GM12878 (cell line): ENCODE measurements around the gene OTC. TPM values are rescaled to one million over a fixed set of nuclear protein-coding genes. Genes with fewer than 3 reads are reported as not detected.

Source experiments
- ATAC-seq: fragments of 200-7000 bp; cut with Tn5 transposase; 3 replicates; pipeline ENCODE4 v1.9.1; 2020; ENCODE audit warnings: mild to moderate bottlenecking, moderate library complexity
- BruUV-seq: library from RNA; stranded (reverse); fragments of 400-500 nt; replicated peaks from 2 replicates; lab custom pipeline; 2021; lab: Mats Ljungman, UMichigan
- CTCF ChIA-PET: fragments of 300-600 bp; sonication (Branson Sonifier 250); formaldehyde crosslinking; extraction: SDS; loops from one replicate; lab custom pipeline; 2021; ENCODE audit warnings: inconsistent platforms; lab: Yijun Ruan, JAX
- POLR2A ChIA-PET: fragments of 350-600 bp; formaldehyde crosslinking; extraction: SDS; loops from one replicate; lab custom pipeline; 2021; ENCODE audit warnings: inconsistent platforms; lab: Charles Lee
- RAD21 ChIA-PET: fragments of 300-600 bp; sonication (Branson Sonifier 250); formaldehyde crosslinking; loops from one replicate; lab custom pipeline; 2023; ENCODE audit warnings: antibody characterized with exemption; ENCODE audit not compliant: unreplicated experiment; lab: Charles Lee
- SMC1A ChIA-PET: fragments of 300-600 bp; sonication (Branson Sonifier 250); formaldehyde crosslinking; loops from one replicate; lab custom pipeline; 2023; ENCODE audit not compliant: unreplicated experiment, uncharacterized antibody; lab: Charles Lee
- DNase-seq: peaks from one replicate; pipeline ENCODE4 v3.0.0-alpha.2; 2011; ENCODE audit warnings: low read depth, low spot score
- FAIRE-seq: peaks from 3 replicates; lab custom pipeline; 2011; peaks lifted over from hg19 to GRCh38; lab: Jason Lieb, UNC
- H2AFZ ChIP-seq: 2 replicates; pipeline ENCODE4 v1.6.0; 2011; ENCODE audit warnings: low read depth, low read length, control low read depth; ENCODE audit not compliant: control insufficient read depth
- H3K27ac ChIP-seq: 2 replicates; pipeline ENCODE4 v1.5.1; 2011; ENCODE audit warnings: control low read depth; ENCODE audit not compliant: control insufficient read depth, insufficient read depth
- H3K27me3 ChIP-seq, 2 experiments: replicated peaks in 1 of 2; 2 replicates each; pipeline versions ENCODE4 v1.6.0 to v1.6.1; 2011; ENCODE audit warnings: low read length in 1 of 2; ENCODE audit not compliant: control insufficient read depth in 2 of 2, insufficient read depth in 2 of 2
- H3K36me3 ChIP-seq, 2 experiments: 2 replicates each; pipeline ENCODE4 v1.5.1; 2011; ENCODE audit warnings: low read length in 1 of 2; ENCODE audit not compliant: control insufficient read depth in 2 of 2, insufficient read depth in 2 of 2
- H3K4me1 ChIP-seq: 2 replicates; pipeline ENCODE4 v1.6.1; 2011; ENCODE audit warnings: mild to moderate bottlenecking, low read length, moderate library complexity, mixed read lengths; ENCODE audit not compliant: control insufficient read depth, insufficient read depth
- H3K4me2 ChIP-seq: 2 replicates; pipeline ENCODE4 v1.6.0; 2011; ENCODE audit warnings: control low read depth; ENCODE audit not compliant: control insufficient read depth, insufficient read depth
- H3K4me3 ChIP-seq: fragments of 200-600 bp; sonication (generic); 2 replicates; pipeline ENCODE4 v1.5.1; 2016
- H3K79me2 ChIP-seq: 2 replicates; pipeline ENCODE4 v1.6.0; 2011; ENCODE audit warnings: low read length; ENCODE audit not compliant: control insufficient read depth, insufficient read depth
- H3K9ac ChIP-seq: 2 replicates; pipeline ENCODE4 v1.8.0; 2011; ENCODE audit warnings: low read length, control low read depth, mixed read lengths; ENCODE audit not compliant: control insufficient read depth, insufficient read depth
- H3K9me3 ChIP-seq: replicated peaks from 3 replicates; pipeline ENCODE4 v1.5.1; 2011; ENCODE audit warnings: mild to moderate bottlenecking, low read length; ENCODE audit not compliant: control insufficient read depth, insufficient read depth
- H4K20me1 ChIP-seq: 2 replicates; pipeline ENCODE4 v1.6.0; 2011; ENCODE audit not compliant: control insufficient read depth, insufficient read depth
- CREM ChIP-seq: IDR thresholded peaks from 2 replicates; pipeline ENCODE4 v1.6.1; 2014; ENCODE audit warnings: antibody characterized with exemption, low read depth
- FOS ChIP-seq: IDR thresholded peaks from 3 replicates; pipeline ENCODE4 v1.6.1; 2011; ENCODE audit warnings: borderline replicate concordance; ENCODE audit not compliant: insufficient read length; ENCODE audit errors: extremely low read depth
- FOXK2 ChIP-seq: fragments of 450-650 bp; IDR thresholded peaks from 2 replicates; pipeline ENCODE4 v1.6.1; 2017; ENCODE audit warnings: mild to moderate bottlenecking, moderate library complexity
- KLF5 ChIP-seq: fragments of 450-650 bp; IDR thresholded peaks from 2 replicates; pipeline ENCODE4 v1.6.1; 2014; ENCODE audit warnings: mild to moderate bottlenecking; ENCODE audit not compliant: partially characterized antibody
- MEF2B ChIP-seq: fragments of 450-650 bp; IDR thresholded peaks from 2 replicates; pipeline ENCODE4 v1.6.1; 2018; ENCODE audit warnings: mild to moderate bottlenecking, moderate library complexity; ENCODE audit not compliant: partially characterized antibody, poor library complexity, severe bottlenecking
- ZNF207 ChIP-seq: fragments of 450-650 bp; IDR thresholded peaks from 2 replicates; pipeline ENCODE4 v1.6.1; 2014; ENCODE audit warnings: antibody characterized with exemption, mild to moderate bottlenecking, borderline replicate concordance
- WGBS: methylation state at CpG from one replicate; pipeline ENCODE4 v1.1.6; 2016; ENCODE audit warnings: low lambda C conversion rate; ENCODE audit not compliant: insufficient replicate concordance, insufficient coverage; ENCODE audit errors: missing lambda C conversion rate; 5-methylcytosine and 5-hydroxymethylcytosine counted together
- in situ Hi-C: fragments of 300-500 bp; cut with MboI; formaldehyde crosslinking; loops from 9 replicates; pipeline ENCODE4 v1.14.3; 2018; ENCODE audit warnings: mixed read lengths
- intact Hi-C: fragments of 100-400 bp; cut with micrococcal nuclease; formaldehyde crosslinking; loops from one replicate; pipeline ENCODE4 v1.14.2; 2022; ENCODE audit not compliant: unreplicated experiment
- polyA plus RNA-seq, 11 experiments: library from polyadenylated mRNA; depleted of rRNA in 4 of 11; unstranded in 6 of 11; stranded (reverse) in 5 of 11; fragments of >200 nt; fragmentation: Nextera tagmentation in 4 of 11; fragmentation: Illumina TruSeq in 1 of 11; extraction: Ambion mirVana in 4 of 11; extraction: Trizol in 1 of 11; gene quantifications; 1 replicate in 1 of 11; 2 replicates in 10 of 11; pipeline versions ENCODE4 v1.2.1 to v1.2.3, GENCODE V29; 2011 to 2016; ENCODE audit warnings: inconsistent platforms in 2 of 11, missing spikeins in 2 of 11, low read depth in 1 of 11
- total RNA-seq, 4 experiments: library from RNA; depleted of rRNA in 3 of 4; stranded (reverse); fragments of >200 nt in 3 of 4; fragmentation: Illumina TruSeq in 1 of 4; extraction: Trizol in 1 of 4; gene quantifications; 2 replicates each; pipeline versions ENCODE4 v1.2.1 to v1.2.3, GENCODE V29; 2013 to 2021
- TF ChIP-seq, protein P1 (sequence below): IDR thresholded peaks from 2 replicates; pipeline ENCODE4 v1.6.1; 2012; ENCODE audit warnings: improper control_type of control experiment, low read depth, low read length; ENCODE audit not compliant: insufficient replicate concordance
- TF ChIP-seq, protein P2 (sequence below): fragments of 450-650 bp; formaldehyde crosslinking; IDR thresholded peaks from 2 replicates; pipeline ENCODE4 v1.5.0; 2022; ENCODE audit warnings: mild to moderate bottlenecking, missing genetic modification characterization
- TF ChIP-seq, protein P3 (sequence below): IDR thresholded peaks from 2 replicates; pipeline ENCODE4 v1.6.1; 2011; ENCODE audit warnings: borderline replicate concordance, low read depth, mild to moderate bottlenecking, moderate library complexity, low read length; ENCODE audit not compliant: insufficient read depth, poor library complexity, severe bottlenecking
- TF ChIP-seq, protein P4 (sequence below), 3 experiments: IDR thresholded peaks in 2 of 3; conservative IDR thresholded peaks in 1 of 3; 2 replicates each; pipeline ENCODE4 v1.5.1; 2011; ENCODE audit warnings: low read depth in 3 of 3, low read length in 3 of 3, mild to moderate bottlenecking in 3 of 3, control low read depth in 2 of 3, moderate library complexity in 2 of 3, inconsistent platforms in 1 of 3, mixed read lengths in 1 of 3; ENCODE audit not compliant: control insufficient read depth in 2 of 3, insufficient read depth in 1 of 3; ENCODE audit errors: extremely low read depth in 1 of 3

Gene OTC
- total and polyA plus RNA-seq, 10 of the 15 experiments (the other 5 are each of a cell fraction or from before 2014, with no cell fraction given) = not detected

DNA sequence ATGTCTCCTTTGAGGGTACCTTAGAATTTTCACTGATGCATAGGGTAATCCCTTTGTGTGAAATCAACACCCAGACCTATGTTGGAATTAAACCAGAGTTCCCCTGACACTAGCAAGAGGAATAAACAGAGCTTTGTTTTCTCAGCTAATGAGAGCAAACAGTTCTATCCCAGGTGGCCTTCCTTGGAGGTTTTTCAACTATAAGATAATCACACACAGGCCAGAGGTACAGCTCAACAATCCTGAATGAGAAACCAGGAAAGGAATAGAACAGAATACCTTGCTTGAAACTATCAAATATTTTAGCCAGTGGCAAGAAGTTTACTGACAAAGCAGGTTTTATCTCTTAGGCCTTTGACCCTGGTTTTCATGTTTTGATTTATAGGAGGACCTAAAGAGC is 100.2 kb downstream of the OTC start (continued):
- TF ChIP-seq, protein P1, sequence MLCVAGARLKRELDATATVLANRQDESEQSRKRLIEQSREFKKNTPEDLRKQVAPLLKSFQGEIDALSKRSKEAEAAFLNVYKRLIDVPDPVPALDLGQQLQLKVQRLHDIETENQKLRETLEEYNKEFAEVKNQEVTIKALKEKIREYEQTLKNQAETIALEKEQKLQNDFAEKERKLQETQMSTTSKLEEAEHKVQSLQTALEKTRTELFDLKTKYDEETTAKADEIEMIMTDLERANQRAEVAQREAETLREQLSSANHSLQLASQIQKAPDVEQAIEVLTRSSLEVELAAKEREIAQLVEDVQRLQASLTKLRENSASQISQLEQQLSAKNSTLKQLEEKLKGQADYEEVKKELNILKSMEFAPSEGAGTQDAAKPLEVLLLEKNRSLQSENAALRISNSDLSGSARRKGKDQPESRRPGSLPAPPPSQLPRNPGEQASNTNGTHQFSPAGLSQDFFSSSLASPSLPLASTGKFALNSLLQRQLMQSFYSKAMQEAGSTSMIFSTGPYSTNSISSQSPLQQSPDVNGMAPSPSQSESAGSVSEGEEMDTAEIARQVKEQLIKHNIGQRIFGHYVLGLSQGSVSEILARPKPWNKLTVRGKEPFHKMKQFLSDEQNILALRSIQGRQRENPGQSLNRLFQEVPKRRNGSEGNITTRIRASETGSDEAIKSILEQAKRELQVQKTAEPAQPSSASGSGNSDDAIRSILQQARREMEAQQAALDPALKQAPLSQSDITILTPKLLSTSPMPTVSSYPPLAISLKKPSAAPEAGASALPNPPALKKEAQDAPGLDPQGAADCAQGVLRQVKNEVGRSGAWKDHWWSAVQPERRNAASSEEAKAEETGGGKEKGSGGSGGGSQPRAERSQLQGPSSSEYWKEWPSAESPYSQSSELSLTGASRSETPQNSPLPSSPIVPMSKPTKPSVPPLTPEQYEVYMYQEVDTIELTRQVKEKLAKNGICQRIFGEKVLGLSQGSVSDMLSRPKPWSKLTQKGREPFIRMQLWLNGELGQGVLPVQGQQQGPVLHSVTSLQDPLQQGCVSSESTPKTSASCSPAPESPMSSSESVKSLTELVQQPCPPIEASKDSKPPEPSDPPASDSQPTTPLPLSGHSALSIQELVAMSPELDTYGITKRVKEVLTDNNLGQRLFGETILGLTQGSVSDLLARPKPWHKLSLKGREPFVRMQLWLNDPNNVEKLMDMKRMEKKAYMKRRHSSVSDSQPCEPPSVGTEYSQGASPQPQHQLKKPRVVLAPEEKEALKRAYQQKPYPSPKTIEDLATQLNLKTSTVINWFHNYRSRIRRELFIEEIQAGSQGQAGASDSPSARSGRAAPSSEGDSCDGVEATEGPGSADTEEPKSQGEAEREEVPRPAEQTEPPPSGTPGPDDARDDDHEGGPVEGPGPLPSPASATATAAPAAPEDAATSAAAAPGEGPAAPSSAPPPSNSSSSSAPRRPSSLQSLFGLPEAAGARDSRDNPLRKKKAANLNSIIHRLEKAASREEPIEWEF = no peak
- no peak for TF ChIP-seq CREM

DNA sequence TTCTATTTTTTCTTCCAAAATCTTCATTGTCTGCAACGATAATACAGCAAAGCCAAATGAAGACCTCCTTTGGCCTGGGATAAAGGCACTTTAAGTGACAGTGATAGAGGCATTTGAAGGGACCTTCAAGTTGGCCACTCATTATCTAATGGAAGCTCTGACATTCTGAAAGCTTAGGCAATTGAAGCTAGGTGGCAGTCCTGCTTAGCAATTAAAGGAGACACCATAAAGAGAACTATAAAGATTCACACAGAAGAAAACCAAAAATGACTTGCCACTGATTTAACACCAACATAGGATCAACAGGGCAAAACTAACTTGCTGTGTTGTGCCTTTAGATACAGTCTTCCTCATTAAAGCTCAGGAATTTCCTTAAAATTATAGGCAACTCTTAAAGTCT is 105.7 kb downstream of the OTC start:
- intact Hi-C loops = no loop called here
- ATAC-seq = no peak
- POLR2A ChIA-PET = no interaction called here
- TF ChIP-seq, protein P2, sequence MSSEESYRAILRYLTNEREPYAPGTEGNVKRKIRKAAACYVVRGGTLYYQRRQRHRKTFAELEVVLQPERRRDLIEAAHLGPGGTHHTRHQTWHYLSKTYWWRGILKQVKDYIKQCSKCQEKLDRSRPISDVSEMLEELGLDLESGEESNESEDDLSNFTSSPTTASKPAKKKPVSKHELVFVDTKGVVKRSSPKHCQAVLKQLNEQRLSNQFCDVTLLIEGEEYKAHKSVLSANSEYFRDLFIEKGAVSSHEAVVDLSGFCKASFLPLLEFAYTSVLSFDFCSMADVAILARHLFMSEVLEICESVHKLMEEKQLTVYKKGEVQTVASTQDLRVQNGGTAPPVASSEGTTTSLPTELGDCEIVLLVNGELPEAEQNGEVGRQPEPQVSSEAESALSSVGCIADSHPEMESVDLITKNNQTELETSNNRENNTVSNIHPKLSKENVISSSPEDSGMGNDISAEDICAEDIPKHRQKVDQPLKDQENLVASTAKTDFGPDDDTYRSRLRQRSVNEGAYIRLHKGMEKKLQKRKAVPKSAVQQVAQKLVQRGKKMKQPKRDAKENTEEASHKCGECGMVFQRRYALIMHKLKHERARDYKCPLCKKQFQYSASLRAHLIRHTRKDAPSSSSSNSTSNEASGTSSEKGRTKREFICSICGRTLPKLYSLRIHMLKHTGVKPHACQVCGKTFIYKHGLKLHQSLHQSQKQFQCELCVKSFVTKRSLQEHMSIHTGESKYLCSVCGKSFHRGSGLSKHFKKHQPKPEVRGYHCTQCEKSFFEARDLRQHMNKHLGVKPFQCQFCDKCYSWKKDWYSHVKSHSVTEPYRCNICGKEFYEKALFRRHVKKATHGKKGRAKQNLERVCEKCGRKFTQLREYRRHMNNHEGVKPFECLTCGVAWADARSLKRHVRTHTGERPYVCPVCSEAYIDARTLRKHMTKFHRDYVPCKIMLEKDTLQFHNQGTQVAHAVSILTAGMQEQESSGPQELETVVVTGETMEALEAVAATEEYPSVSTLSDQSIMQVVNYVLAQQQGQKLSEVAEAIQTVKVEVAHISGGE (CRISPR knock-in tag) = no peak
- TF ChIP-seq, protein P3, sequence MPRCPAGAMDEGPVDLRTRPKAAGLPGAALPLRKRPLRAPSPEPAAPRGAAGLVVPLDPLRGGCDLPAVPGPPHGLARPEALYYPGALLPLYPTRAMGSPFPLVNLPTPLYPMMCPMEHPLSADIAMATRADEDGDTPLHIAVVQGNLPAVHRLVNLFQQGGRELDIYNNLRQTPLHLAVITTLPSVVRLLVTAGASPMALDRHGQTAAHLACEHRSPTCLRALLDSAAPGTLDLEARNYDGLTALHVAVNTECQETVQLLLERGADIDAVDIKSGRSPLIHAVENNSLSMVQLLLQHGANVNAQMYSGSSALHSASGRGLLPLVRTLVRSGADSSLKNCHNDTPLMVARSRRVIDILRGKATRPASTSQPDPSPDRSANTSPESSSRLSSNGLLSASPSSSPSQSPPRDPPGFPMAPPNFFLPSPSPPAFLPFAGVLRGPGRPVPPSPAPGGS = no peak
- TF ChIP-seq FOS = no peak
- no peak for TF ChIP-seq ZNF207
- TF ChIP-seq, protein P4, sequence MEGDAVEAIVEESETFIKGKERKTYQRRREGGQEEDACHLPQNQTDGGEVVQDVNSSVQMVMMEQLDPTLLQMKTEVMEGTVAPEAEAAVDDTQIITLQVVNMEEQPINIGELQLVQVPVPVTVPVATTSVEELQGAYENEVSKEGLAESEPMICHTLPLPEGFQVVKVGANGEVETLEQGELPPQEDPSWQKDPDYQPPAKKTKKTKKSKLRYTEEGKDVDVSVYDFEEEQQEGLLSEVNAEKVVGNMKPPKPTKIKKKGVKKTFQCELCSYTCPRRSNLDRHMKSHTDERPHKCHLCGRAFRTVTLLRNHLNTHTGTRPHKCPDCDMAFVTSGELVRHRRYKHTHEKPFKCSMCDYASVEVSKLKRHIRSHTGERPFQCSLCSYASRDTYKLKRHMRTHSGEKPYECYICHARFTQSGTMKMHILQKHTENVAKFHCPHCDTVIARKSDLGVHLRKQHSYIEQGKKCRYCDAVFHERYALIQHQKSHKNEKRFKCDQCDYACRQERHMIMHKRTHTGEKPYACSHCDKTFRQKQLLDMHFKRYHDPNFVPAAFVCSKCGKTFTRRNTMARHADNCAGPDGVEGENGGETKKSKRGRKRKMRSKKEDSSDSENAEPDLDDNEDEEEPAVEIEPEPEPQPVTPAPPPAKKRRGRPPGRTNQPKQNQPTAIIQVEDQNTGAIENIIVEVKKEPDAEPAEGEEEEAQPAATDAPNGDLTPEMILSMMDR (IDR thresholded peaks at IDR 0.05 in 2 of 3, conservative IDR thresholded peaks at IDR 0.05 in 1 of 3; ENCODE audit: control insufficient read depth in 2 of 3, extremely low read depth in 1 of 3, insufficient read depth in 1 of 3, low read depth in 3 of 3, low read length in 3 of 3) = no peak; a peak in 1 of 6 replicates
- no peak for TF ChIP-seq MEF2B
- TF ChIP-seq FOXK2 = no peak
- no peak for TF ChIP-seq KLF5

More for the DNA sequence above, 105.7 kb downstream of the OTC start:
- no peaks in the 10 kb centered on the region for H3K4me1 ChIP-seq
- no TSS peak for BruUV-seq
- FAIRE-seq (no peak), DNase-seq (no peak)
- H3K27ac ChIP-seq = no peak overlapping the region
- H3K79me2 ChIP-seq = no peaks in the 10 kb centered on the region
- ChIA-PET SMC1A (no interaction called here), RAD21 (no interaction called here), CTCF (no interaction called here)
- H3K36me3 ChIP-seq = no peaks in the 10 kb centered on the region
- H3K27me3 ChIP-seq = no peaks in the 10 kb centered on the region
- no peaks in the 10 kb centered on the region for H4K20me1 ChIP-seq
- H3K9ac ChIP-seq = no peak overlapping the region
- in situ Hi-C loops = no loop called here
- H3K9me3 ChIP-seq = no peaks in the 10 kb centered on the region
- no peak overlapping the region for H3K4me3 ChIP-seq
- no peak overlapping the region for H2AFZ ChIP-seq
- no peak overlapping the region for H3K4me2 ChIP-seq
- WGBS = 14% methylated on average over 1 of the region's 1 CpG
